HL-60/S4 (cell line): ENCODE results near the gene P3H4.

Experiments
- in situ Hi-C: fragments of 300-500 bp; cut with MboI; formaldehyde crosslinking; loops from 2 replicates; pipeline ENCODE4 v1.14.3; 2022; ENCODE audit warnings: low sequenced_read_pairs

P3H4 gene

DNA sequence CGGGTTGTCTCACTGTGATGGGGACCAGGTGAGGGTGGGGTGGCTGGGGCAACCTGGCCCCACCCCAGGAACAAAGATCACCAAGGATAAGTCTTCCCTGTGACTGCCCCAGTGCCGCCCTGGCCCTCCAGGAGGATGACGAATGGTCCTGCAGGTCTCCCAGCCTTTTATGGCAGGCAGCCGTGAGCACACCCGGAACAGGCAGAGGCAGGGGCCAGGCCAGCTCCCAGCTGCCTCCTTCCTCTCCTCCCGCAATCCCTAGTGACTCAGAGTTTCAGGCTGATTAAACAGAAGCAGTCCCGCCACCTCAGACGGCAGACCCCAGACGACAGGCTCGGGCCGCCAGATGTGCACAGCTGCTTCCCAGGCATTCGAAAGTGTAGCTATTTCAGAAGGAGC is 38.6 kb downstream of the P3H4 start:
- in situ Hi-C loops, result no loop called here

DNA sequence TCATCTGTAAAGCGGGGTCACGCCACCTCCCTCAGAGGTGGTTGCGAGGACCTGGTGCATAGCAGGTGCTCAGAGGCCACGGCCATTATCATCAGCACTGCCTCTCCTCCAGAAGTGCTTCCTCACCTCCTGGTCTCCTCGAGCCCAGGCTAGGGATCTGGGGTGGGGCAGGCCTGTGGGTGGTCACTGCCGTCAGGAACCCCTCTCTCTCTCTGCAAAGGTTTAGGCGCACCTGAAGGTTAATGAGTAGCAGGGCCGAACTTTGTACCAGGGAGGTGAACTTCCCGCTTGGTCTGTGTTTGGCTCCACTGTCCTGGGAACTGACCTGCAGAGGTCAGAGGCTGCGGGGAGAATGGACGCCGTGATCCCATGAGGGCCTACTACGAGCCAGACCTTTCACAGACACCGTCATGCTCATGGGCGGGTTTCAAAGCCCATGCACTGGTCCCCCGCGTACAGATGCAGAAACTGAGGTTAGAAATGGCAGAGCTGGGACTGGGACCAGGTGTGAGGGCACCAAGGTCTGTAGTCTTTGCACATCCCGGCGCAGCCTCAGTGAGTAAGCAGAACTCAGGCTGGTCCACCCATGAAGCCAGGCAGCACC is 39.1 kb downstream of the P3H4 start:
- in situ Hi-C loops, result no loop called here

DNA sequence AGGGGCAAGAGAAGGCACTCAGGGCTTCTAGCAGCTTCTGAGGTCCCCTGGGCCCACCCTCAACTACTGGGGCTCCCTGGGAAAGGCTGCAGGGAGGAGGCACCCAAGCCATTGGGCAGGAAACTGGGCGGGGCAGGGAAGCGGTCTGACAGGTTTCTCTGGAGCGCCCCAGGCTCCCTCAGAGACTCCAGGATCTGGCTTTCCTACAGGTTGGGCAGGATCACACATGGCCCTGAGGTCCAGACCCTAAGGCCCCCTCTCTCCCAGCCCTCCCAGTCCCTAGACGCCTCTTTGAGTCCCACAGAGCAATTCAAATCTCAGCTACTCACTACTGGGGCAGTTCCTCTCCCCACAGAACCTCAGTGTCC is 39.5 kb downstream of the P3H4 start:
- in situ Hi-C loops, result no loop called here

DNA sequence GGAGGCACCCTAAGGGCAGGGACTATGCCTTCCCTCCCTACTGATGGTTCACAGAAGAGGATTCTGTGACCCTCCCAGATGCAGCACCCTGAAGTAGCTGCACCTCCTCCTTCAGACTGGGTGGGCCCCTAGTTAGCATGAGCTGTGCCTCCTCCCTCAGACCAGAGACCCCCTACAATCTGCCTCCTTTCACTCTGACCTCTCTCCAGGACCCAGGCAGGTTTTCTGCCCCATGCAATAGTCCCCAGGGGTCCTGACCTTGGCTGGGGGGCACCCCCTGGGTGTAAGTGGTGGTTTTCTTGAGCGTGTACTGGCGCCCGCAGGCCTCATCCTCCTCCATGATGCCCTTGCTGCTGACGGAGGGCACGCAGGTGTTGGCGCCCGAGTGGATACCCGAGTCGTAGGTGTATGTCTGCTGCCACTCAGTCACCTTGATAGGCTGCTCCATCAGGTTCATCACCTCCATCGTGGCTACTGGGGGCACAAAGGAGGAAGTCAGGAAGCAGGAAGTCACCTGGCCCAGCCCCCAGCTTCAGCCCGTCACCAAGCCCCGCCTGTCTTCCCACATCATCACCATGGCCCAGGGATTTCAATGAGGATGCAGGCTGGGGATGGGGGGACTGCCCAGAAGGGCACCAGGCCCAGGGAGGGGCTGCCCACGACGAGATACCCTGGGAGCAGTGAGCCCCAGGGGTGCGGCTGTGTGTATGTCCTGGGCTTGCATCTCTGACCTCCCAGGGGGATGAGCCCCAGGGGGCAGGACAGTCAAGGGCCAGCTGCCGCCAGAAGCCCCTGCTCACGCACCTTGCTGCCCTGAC is 40.2 kb downstream of the P3H4 start:
- in situ Hi-C loops, result no loop called here

DNA sequence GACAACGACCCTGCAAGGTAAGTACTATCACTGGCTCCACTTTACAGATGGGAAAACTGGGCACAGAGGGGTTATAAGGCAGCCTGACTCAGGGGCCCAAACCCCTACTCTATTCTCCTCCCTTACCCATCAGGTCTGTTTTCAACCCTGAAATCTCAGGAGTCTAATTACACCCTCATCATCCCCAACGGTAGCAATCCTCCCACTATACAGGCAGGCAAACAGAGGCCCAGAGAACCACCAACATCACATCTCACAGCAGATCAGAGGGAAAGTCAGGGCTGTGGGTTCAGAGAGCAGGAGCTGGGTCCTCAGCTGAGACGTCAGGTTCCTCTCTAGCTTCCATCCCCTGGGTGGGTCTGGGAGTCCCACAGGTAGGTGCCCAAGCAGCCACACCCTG is 41.8 kb downstream of the P3H4 start:
- in situ Hi-C loops, result no loop called here

DNA sequence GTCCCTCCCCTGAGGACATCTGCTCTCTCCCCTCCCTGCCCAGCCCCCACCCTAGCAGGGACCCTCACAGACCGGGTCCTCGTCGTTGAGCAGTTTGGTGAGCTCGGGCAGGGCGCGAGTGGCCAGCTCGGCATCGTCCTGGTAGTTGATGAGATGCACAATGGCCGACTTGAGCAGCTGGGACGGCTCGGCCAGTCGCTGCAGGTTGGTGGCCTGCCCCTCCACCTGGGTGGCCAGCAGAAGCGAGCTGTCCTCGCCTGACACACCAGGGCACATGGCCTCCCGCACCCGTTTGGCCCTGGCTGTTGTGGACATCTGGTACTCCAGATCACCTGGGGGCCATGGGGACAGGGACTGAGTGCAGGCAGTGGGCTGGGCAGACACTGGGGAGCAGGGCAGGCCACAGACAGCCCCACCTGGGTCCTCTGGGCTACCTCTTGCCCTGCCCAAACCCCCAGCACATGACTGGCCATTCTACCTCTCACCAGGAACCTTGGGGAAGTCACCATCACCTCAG is 42.3 kb downstream of the P3H4 start:
- in situ Hi-C loops, result no loop called here

DNA sequence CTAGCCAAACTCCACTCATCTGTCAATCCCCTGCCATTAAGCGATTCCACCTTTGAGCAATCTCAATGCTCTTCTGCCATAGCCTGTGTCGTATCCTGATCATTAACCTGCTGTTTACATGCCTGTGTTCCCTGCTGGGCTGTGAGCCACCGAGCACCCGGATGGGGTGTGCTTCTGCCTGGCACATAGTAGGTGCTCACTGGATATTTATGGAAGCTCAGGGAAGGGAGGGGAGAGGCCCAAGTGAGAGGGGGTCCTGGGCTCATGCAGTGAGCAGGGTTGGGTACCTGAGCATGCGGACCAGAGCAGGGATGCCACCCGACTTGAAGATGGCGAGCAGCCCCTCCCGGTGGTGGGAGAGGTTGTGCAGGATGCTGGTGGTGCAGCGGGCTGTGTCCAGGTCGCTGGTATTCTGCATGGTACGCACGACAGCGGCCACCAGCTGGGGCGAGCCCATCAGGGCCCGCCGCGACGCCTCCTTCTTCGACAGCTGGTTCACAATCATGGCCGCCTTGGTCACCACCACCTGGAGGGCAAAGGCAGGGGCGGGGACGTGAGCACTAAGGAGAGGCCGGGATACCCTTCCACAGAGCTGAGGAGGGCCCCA is 43.0 kb downstream of the P3H4 start:
- in situ Hi-C loops, result no loop called here

DNA sequence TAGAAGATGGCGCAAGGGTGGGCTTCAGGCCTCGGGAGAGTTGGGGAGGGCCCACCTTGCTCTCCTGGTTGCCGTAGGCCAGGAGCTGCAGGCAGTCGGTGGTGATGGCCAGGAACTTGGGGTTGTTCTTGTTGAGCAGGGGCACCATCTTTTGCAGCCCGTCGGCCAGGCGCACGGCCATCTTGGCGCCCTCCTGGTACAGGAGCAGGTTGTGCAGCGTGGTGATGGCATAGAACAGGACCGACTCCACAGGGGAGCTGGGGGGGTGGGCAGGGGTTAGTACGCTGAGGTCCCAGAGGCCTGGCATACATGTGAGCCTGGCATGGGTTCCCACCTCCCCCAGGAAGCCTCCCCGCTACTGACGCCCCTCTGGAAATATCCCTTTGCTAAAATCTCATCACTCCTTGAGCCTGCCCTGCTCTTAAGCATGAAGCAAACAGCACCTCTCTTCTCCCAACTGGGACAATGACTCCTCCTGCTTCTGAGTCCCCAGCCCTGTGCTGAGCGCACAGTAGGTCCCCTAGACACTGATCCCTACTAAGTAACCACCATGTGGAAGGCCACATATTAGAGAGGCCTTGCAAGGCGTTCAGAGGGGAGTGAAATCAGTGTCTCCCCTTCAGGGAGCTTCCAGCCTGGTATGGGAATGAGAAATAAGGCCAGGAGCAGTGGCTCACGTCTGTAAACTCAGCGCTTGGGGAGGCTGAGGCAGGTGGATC is 44.3 kb downstream of the P3H4 start:
- in situ Hi-C loops, result no loop called here

DNA sequence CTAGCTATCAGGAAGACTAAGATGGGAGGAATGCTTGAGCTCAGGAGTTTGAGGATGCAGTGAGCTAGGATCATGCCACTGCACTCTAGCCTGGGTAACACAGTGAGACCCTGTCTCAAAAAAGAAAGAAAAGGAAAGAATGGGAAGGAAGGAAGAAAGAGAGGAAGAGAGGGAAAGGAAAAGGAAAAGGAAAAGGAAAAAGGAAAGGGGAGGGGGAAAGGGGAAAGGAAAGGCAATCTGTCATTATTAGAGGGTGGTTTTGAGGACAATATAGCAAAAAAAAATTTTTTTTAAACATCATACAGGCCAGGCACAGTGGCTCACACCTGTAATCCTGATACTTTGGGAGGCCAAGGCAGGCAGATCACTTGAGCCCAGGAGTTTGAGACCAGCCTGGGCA is 45.6 kb downstream of the P3H4 start:
- in situ Hi-C loops, result no loop called here

DNA sequence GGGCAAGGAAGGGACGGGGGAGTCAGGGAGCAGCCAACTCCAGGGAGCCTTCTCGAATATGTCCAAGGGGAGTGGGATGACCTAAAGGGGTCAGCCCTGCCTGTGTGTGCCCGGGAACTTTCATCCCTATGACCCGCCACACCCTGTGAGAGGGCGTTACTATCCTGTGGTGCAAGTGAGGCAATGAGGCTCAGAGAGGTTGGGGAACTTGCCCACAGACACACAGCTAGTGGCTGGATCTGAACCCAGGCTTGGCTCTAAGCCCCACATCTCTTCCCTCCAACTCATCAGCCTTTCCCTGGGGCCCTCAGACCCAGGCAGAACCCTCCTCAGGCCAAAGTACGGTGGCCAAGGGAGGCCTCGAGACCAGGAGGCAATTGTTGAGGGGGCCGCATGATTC is 48.4 kb downstream of the P3H4 start:
- in situ Hi-C loops, result no loop called here

DNA sequence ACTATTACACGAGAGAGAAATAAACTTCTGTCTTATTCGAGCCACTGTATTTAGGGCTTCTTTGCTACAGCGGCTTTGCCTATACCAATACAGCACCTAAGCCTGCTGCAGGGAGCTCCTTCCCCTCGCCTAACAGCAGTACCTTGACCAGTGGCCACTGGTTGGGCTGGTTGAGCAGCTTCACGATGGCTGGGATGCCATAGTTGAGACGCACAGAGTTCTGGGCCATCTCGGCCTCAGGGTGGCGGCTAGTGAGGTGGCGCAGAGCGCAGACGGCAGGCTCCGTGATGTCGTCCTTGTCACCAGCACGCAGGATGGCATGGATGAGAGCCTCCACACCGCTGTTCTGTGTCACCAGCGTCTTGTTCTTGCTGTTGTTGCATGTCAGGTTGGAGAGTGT is 48.9 kb downstream of the P3H4 start:
- in situ Hi-C loops, result no loop called here

DNA sequence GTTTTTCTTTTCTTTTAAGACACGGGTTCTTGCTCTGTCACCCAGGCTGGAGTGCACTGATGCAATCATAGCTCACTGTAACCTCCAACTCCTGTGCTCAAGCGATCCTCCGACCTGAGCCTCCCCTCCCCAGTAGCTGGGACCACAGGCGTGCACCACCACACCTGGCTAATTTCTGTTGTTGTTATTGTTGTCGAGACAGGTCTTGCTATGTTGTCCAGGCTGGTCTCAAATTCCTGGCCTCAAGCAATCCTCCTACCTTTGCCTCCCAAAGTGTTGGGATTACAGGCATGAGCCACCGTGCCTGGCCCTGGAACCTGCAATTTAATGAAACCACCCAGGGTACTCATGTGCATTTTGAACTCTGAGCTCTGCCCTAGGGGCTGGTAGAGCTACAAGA is 49.4 kb downstream of the P3H4 start:
- in situ Hi-C loops, result no loop called here

DNA sequence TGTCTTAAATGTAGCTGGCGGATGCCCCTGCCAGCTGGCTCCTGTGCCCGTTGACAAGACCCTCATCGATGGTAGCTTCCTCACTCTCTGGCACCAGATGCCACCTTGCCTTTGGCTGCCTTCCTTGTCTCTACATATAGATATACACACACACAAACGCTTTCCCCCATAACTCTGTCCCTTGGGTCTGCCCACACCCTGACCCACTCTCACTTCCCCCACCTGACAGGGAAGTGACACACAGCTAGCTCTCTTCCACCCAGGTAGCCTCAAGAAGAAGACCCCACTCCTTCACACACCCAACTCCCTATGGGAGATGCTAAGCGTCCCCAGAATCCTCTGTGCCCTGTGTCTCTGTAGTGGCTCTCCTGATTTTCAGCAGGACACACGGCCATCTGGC is 50.9 kb downstream of the P3H4 start:
- in situ Hi-C loops, result no loop called here

DNA sequence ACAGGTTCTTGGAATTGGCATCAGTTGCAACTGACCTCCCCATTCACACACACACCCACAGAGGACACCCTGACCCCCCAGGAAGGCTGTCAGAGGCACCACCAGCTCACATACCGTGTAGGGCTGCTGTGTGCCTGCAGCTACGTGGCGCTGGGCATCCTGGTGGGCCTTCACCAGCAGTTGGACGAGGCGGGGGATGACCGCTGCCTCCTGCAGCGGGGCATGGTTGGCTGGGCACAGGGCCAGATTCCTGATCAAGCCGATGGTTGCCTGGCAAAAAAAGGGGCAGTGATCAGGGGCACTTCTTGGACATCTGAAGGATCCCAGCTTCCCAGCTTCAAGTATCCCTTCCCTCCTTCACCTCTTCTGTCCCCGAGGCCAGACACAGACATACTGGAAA is 53.1 kb downstream of the P3H4 start:
- in situ Hi-C loops, result no loop called here

DNA sequence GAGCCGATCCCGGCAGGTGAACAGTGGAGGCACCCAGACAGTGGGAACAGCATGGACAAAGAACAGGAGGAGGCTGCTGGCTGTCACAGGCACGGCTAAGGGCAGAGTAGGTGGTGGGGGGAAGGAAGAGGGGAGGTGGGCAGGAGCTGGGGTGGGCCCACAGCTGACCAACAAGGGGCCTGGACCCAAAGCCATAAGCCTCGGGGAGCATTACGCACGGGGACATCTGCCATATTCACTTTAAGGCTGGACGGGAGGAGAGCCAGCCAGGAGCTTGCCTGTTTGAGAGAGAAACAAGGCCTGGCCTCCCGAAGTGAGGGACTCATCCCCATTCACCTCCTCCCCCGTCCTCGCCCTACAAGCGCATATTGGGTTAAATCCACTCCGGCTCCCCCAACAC is 57.7 kb downstream of the P3H4 start:
- in situ Hi-C loops, result no loop called here
